HepG2 (cell line): Measurements from ENCODE around the gene P2RY8. TPM values are rescaled to one million over a fixed set of nuclear protein-coding genes. Genes with fewer than 3 reads are reported as not detected.

Experiments used
- ATAC-seq: fragments of 200-7000 bp; cut with Tn5 transposase; 3 replicates; pipeline ENCODE4 v1.9.1; 2020; ENCODE audit warnings: mild to moderate bottlenecking, moderate library complexity
- BruUV-seq: library from RNA; stranded (reverse); fragments of 400-500 nt; replicated peaks from 2 replicates; lab custom pipeline; 2021; lab: Mats Ljungman, UMichigan
- CTCF ChIA-PET: fragments of 300-600 bp; formaldehyde crosslinking; extraction: SDS; loops from one replicate; lab custom pipeline; 2021; ENCODE audit warnings: low total read pairs, inconsistent platforms, low intra/inter-chr PET ratio; lab: Yijun Ruan, JAX
- POLR2A ChIA-PET: fragments of 350-600 bp; sonication (Branson Sonifier 250); formaldehyde crosslinking; loops from one replicate; lab custom pipeline; 2020; ENCODE audit warnings: antibody characterized with exemption, inconsistent platforms; lab: Yijun Ruan, JAX
- DNase-seq: peaks from one replicate; pipeline ENCODE4 v3.0.0-alpha.2; 2015; ENCODE audit warnings: low spot score
- FAIRE-seq: peaks from 3 replicates; lab custom pipeline; 2011; peaks lifted over from hg19 to GRCh38; lab: Jason Lieb, UNC
- H2AFZ ChIP-seq: one replicate; pipeline ENCODE4 v1.6.1; 2011; ENCODE audit warnings: low read length, inconsistent platforms
- H3K27ac ChIP-seq: fragments of 300-600 bp; 3 replicates; pipeline ENCODE4 v1.8.0; 2011; ENCODE audit warnings: mixed run types, mild to moderate bottlenecking, mixed read lengths, low read length, inconsistent platforms; ENCODE audit not compliant: insufficient read depth; ENCODE audit errors: extremely low read length
- H3K27me3 ChIP-seq, 2 experiments: fragments of 200-600 bp in 1 of 2; 2 replicates in 1 of 2; 3 replicates in 1 of 2; pipeline versions ENCODE4 v1.6.0 to v1.8.0; 2011; ENCODE audit warnings: low read length in 2 of 2, mild to moderate bottlenecking in 2 of 2, moderate library complexity in 2 of 2, inconsistent platforms in 1 of 2; ENCODE audit not compliant: insufficient read depth in 2 of 2, control insufficient read depth in 1 of 2
- H3K36me3 ChIP-seq, 2 experiments: fragments of 200-600 bp in 1 of 2; replicated peaks in 1 of 2; 2 replicates in 1 of 2; 3 replicates in 1 of 2; pipeline versions ENCODE4 v1.5.1 to v1.8.0; 2011; ENCODE audit warnings: low read length in 2 of 2, inconsistent platforms in 1 of 2; ENCODE audit not compliant: insufficient read depth in 2 of 2, control insufficient read depth in 1 of 2
- H3K4me1 ChIP-seq: 2 replicates; pipeline ENCODE4 v1.5.1; 2012; ENCODE audit warnings: low read length, inconsistent platforms; ENCODE audit not compliant: insufficient read depth
- H3K4me2 ChIP-seq: 2 replicates; pipeline ENCODE4 v1.6.0; 2011; ENCODE audit warnings: low read depth, low read length, inconsistent platforms
- H3K4me3 ChIP-seq, 3 experiments: fragments of 200-600 bp in 1 of 3; sonication (generic), shearing (Covaris generic) in 1 of 3; replicated peaks in 1 of 3; 2 replicates each; pipeline ENCODE4 v1.5.1; 2011 to 2016; ENCODE audit warnings: low read length in 3 of 3, inconsistent platforms in 2 of 3, low read depth in 2 of 3, mild to moderate bottlenecking in 2 of 3, control low read depth in 1 of 3, mixed read lengths in 1 of 3; ENCODE audit not compliant: insufficient read depth in 1 of 3
- H3K79me2 ChIP-seq: one replicate; pipeline ENCODE4 v1.6.1; 2011; ENCODE audit warnings: low read length, inconsistent platforms; ENCODE audit not compliant: insufficient read depth
- H3K9ac ChIP-seq: 2 replicates; pipeline ENCODE4 v1.6.0; 2011; ENCODE audit warnings: mild to moderate bottlenecking, low read depth, low read length, inconsistent platforms; ENCODE audit not compliant: insufficient read depth
- H3K9me3 ChIP-seq: 2 replicates; pipeline ENCODE4 v1.5.1; 2012; ENCODE audit warnings: mild to moderate bottlenecking, low read length
- H4K20me1 ChIP-seq: 2 replicates; pipeline ENCODE4 v1.6.0; 2011; ENCODE audit warnings: inconsistent platforms, mild to moderate bottlenecking, low read length, moderate library complexity; ENCODE audit not compliant: insufficient read depth
- ASH2L ChIP-seq: fragments of 300-600, 200-600 bp; sonication (generic); IDR thresholded peaks from 2 replicates; pipeline ENCODE4 v1.7.0; 2017; ENCODE audit warnings: low read depth, mild to moderate bottlenecking, moderate library complexity, mixed read lengths, low read length; ENCODE audit not compliant: insufficient read length
- BRD4 ChIP-seq: sonication (generic); formaldehyde crosslinking; IDR thresholded peaks from 2 replicates; pipeline ENCODE4 v1.4.0; 2020; ENCODE audit warnings: missing genetic modification reagents
- ERF ChIP-seq: IDR thresholded peaks from 2 replicates; pipeline ENCODE4 v1.6.1; 2018; ENCODE audit warnings: missing biosample characterization, missing genetic modification reagents
- POGZ ChIP-seq: sonication (generic); formaldehyde crosslinking; IDR thresholded peaks from 2 replicates; pipeline ENCODE4 v1.4.0; 2020; ENCODE audit warnings: mild to moderate bottlenecking, missing genetic modification reagents
- SMARCC2 ChIP-seq: fragments of 450-650 bp; IDR thresholded peaks from 2 replicates; pipeline ENCODE4 v1.6.1; 2017; ENCODE audit warnings: antibody characterized with exemption, mild to moderate bottlenecking
- ZNF749 ChIP-seq: sonication (generic); formaldehyde crosslinking; IDR thresholded peaks from 2 replicates; pipeline ENCODE4 v1.8.0; 2022; ENCODE audit warnings: mild to moderate bottlenecking, missing genetic modification reagents, moderate library complexity, borderline replicate concordance
- WGBS: methylation state at CpG from one replicate; pipeline ENCODE4 v1.1.6; 2017; ENCODE audit warnings: low lambda C conversion rate; 5-methylcytosine and 5-hydroxymethylcytosine counted together
- in situ Hi-C: cut with HindIII; loops from 2 replicates; pipeline ENCODE4 v1.10.0; 2017; ENCODE audit warnings: low pct_unique_long_range_greater_than_20kb; ENCODE audit not compliant: extremely low pct_ligation_motif_present
- intact Hi-C: fragments of 100-400 bp; cut with micrococcal nuclease; formaldehyde crosslinking; loops from one replicate; pipeline ENCODE4 v1.10.0; 2022; ENCODE audit not compliant: unreplicated experiment
- polyA plus RNA-seq, 8 experiments: library from polyadenylated mRNA; depleted of rRNA in 3 of 8; stranded (reverse) in 7 of 8; unstranded in 1 of 8; fragments of >200 nt; fragmentation: Illumina TruSeq in 4 of 8; extraction: Trizol in 4 of 8; gene quantifications; 2 replicates each; pipeline versions ENCODE4 v1.2.1 to v1.2.3, GENCODE V29; 2011 to 2016; ENCODE audit warnings: low read depth in 4 of 8, missing spikeins in 1 of 8, mixed read lengths in 1 of 8; ENCODE audit not compliant: insufficient read depth in 1 of 8
- total RNA-seq, 5 experiments: library from RNA; depleted of rRNA; stranded (reverse); fragments of >200 nt; fragmentation: Illumina TruSeq; extraction: Trizol; gene quantifications; 2 replicates each; pipeline ENCODE4 v1.2.3, GENCODE V29; 2016; ENCODE audit warnings: low read depth in 1 of 5
- TF ChIP-seq, protein P1 (sequence below): sonication (generic); formaldehyde crosslinking; IDR thresholded peaks from 2 replicates; pipeline ENCODE4 v1.4.0; 2020; ENCODE audit warnings: missing genetic modification reagents
- TF ChIP-seq, protein P2 (sequence below): sonication (generic); formaldehyde crosslinking; IDR thresholded peaks from 2 replicates; pipeline ENCODE4 v1.5.0; 2020; ENCODE audit warnings: missing genetic modification reagents
- TF ChIP-seq, protein P3 (sequence below): sonication (generic); formaldehyde crosslinking; IDR thresholded peaks from 2 replicates; pipeline ENCODE4 v1.5.0; 2020; ENCODE audit warnings: missing genetic modification reagents, mild to moderate bottlenecking, borderline replicate concordance
- TF ChIP-seq, protein P4 (sequence below), 2 experiments: IDR thresholded peaks; 2 replicates each; pipeline ENCODE4 v1.6.1; 2011 to 2012; ENCODE audit warnings: low read length in 2 of 2, borderline replicate concordance in 1 of 2, low read depth in 1 of 2, mild to moderate bottlenecking in 1 of 2, moderate library complexity in 1 of 2

Gene P2RY8
- total and polyA plus RNA-seq, 2 of the 13 experiments (the other 11 are each of a cell fraction or from before 2014, with no cell fraction given), result 1.0 to 1.3 TPM

DNA sequence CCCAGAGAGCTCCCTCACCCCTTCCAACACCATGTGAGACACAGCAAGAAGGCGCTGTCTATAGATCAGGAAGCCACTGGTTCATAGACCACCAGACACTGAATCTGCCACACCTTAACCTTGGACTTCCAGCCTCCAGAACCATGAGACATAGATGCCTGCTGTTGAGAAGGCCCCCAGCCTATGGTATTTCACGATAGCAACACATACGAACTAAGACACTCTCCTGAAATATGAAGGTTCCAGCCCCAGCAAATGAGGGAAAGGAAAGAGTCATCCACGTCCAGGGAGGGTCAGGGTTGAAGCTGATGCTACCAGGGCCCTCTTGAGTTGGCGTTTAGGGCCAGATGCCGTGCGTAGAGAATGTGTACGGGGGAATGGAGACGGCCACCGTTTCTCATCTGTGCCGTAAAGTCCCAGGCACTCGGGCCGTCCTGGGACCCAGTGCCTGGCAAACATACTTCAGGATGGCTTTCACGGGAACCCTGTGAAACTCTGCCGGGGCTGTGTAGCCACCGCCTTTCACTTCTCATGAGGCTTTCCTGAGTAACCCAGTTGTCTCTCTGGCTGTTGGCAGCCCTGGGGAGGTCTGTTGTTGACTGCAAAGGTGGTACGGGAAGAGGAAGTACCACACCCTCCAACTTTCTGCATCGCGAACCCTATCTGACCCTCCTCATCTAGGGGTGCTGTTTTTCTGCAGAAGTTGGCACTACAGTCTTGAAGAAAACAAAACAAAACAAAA, 17.7 kb upstream of the P2RY8 start (continued):
- no peak for TF ChIP-seq POGZ (CRISPR knock-in tag)
- no peak for TF ChIP-seq ERF (CRISPR knock-in tag)
- TF ChIP-seq, protein P1, sequence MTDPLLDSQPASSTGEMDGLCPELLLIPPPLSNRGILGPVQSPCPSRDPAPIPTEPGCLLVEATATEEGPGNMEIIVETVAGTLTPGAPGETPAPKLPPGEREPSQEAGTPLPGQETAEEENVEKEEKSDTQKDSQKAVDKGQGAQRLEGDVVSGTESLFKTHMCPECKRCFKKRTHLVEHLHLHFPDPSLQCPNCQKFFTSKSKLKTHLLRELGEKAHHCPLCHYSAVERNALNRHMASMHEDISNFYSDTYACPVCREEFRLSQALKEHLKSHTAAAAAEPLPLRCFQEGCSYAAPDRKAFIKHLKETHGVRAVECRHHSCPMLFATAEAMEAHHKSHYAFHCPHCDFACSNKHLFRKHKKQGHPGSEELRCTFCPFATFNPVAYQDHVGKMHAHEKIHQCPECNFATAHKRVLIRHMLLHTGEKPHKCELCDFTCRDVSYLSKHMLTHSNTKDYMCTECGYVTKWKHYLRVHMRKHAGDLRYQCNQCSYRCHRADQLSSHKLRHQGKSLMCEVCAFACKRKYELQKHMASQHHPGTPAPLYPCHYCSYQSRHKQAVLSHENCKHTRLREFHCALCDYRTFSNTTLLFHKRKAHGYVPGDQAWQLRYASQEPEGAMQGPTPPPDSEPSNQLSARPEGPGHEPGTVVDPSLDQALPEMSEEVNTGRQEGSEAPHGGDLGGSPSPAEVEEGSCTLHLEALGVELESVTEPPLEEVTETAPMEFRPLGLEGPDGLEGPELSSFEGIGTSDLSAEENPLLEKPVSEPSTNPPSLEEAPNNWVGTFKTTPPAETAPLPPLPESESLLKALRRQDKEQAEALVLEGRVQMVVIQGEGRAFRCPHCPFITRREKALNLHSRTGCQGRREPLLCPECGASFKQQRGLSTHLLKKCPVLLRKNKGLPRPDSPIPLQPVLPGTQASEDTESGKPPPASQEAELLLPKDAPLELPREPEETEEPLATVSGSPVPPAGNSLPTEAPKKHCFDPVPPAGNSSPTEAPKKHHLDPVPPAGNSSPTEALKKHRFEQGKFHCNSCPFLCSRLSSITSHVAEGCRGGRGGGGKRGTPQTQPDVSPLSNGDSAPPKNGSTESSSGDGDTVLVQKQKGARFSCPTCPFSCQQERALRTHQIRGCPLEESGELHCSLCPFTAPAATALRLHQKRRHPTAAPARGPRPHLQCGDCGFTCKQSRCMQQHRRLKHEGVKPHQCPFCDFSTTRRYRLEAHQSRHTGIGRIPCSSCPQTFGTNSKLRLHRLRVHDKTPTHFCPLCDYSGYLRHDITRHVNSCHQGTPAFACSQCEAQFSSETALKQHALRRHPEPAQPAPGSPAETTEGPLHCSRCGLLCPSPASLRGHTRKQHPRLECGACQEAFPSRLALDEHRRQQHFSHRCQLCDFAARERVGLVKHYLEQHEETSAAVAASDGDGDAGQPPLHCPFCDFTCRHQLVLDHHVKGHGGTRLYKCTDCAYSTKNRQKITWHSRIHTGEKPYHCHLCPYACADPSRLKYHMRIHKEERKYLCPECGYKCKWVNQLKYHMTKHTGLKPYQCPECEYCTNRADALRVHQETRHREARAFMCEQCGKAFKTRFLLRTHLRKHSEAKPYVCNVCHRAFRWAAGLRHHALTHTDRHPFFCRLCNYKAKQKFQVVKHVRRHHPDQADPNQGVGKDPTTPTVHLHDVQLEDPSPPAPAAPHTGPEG (CRISPR knock-in tag), result no peak

DNA sequence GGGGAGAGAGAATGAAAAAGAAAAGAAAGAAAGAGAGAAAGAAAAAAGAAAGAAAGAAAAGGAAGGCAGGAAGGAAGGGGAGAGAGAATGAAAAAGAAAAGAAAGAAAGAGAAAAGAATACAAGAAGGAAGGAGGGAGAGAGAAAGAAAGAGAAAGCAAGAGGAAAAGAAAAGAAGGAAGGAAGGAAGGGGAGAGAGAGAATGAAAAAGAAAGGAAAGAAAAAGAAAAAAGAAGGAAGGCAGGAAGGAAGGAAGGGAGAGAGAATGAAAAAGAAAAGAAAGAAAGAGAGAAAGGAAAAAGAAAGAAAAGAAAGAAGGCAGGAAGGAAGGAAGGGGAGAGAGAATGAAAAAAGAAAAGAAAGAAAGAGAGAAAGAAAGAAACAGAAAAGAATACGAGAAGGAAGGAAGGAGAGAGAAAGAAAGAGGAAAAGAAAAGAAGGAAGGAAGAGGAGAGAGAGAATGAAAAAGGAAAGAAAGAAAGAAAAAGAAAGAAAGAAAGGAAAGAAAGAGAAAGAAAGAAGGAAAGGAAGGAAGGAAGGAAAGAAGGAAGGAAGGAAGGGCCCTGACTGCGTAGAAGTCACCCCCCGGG, 15.1 kb upstream of the P2RY8 start:
- no TSS peak for BruUV-seq
- Histone ChIP-seq H3K79me2 (no peaks in the 10 kb centered on the region), H3K9ac (no peak overlapping the region), H3K27me3 (no peaks in the 10 kb centered on the region; a peak in 1 of 5 replicates), H4K20me1 (no peaks in the 10 kb centered on the region), H3K27ac (no peak overlapping the region), H3K4me3 (no peak overlapping the region), H3K4me2 (no peak overlapping the region), H3K36me3 (no peaks in the 10 kb centered on the region), H3K9me3 (no peaks in the 10 kb centered on the region), H3K4me1 (no peaks in the 10 kb centered on the region), H2AFZ (no peak overlapping the region)
- FAIRE-seq (no peak), ATAC-seq (no peak), DNase-seq (no peak)
- intact Hi-C loops (no loop called here), in situ Hi-C loops (no loop called here)
- ChIA-PET CTCF (no interaction called here), POLR2A (no interaction called here)
- 37% methylated on average over 3 of the region's 3 CpGs for WGBS
- TF ChIP-seq, protein P2, sequence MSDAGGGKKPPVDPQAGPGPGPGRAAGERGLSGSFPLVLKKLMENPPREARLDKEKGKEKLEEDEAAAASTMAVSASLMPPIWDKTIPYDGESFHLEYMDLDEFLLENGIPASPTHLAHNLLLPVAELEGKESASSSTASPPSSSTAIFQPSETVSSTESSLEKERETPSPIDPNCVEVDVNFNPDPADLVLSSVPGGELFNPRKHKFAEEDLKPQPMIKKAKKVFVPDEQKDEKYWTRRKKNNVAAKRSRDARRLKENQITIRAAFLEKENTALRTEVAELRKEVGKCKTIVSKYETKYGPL (CRISPR knock-in tag), result no peak
- TF ChIP-seq SMARCC2, result no peak
- TF ChIP-seq BRD4 (CRISPR knock-in tag), result no peak
- no peak for TF ChIP-seq ZNF749
- TF ChIP-seq, protein P3, sequence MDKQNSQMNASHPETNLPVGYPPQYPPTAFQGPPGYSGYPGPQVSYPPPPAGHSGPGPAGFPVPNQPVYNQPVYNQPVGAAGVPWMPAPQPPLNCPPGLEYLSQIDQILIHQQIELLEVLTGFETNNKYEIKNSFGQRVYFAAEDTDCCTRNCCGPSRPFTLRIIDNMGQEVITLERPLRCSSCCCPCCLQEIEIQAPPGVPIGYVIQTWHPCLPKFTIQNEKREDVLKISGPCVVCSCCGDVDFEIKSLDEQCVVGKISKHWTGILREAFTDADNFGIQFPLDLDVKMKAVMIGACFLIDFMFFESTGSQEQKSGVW (CRISPR knock-in tag), result no peak
- TF ChIP-seq ASH2L, result no peak
- TF ChIP-seq, protein P4, sequence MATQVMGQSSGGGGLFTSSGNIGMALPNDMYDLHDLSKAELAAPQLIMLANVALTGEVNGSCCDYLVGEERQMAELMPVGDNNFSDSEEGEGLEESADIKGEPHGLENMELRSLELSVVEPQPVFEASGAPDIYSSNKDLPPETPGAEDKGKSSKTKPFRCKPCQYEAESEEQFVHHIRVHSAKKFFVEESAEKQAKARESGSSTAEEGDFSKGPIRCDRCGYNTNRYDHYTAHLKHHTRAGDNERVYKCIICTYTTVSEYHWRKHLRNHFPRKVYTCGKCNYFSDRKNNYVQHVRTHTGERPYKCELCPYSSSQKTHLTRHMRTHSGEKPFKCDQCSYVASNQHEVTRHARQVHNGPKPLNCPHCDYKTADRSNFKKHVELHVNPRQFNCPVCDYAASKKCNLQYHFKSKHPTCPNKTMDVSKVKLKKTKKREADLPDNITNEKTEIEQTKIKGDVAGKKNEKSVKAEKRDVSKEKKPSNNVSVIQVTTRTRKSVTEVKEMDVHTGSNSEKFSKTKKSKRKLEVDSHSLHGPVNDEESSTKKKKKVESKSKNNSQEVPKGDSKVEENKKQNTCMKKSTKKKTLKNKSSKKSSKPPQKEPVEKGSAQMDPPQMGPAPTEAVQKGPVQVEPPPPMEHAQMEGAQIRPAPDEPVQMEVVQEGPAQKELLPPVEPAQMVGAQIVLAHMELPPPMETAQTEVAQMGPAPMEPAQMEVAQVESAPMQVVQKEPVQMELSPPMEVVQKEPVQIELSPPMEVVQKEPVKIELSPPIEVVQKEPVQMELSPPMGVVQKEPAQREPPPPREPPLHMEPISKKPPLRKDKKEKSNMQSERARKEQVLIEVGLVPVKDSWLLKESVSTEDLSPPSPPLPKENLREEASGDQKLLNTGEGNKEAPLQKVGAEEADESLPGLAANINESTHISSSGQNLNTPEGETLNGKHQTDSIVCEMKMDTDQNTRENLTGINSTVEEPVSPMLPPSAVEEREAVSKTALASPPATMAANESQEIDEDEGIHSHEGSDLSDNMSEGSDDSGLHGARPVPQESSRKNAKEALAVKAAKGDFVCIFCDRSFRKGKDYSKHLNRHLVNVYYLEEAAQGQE (IDR thresholded peaks at IDR 0.05; ENCODE audit: borderline replicate concordance in 1 of 2, low read depth in 1 of 2, low read length in 2 of 2), result no peak
